ENCODE data around the gene PRDM16.

The PRDM16 gene

GRCh38 chr1:3461238-3461933, 392.4 kb downstream of the PRDM16 start:
- DNase-seq, result no peak

- no peak for DNase-seq
Observed at GRCh38 chr1:3461934-3462275, 392.9 kb downstream of the PRDM16 start.

DNA sequence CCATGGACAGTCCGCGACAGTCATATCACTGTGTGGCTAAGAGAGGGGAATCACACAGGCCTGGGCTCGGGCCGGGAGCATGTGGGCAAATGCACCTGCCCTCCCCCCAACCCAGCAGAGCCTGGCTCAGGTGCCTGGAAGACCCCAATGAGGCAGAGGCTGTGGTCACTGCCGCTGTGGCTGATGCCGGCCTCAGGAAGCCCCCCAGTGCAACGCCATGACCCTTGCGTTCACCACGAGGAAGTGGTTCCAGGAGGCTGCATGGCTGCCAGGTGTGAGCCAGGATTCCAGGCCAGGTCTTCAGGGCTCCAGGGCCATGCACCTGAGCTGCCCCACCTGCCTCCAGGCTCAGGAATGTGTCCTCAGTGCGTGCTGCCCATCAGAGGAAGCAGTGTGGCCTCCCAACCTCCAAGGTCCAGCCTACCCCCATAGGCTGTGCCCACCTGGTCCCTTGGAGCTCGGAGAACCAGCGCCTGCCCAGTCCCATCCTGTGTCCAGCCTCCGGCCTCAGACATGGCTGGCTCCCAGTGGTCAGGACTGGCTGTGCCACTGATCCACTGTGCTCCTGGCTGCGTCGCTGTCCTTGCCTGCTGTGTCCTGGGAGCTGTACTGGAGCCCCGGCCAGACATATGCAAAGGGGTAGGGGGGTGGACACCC, 393.5 kb downstream of the PRDM16 start:
- DNase-seq, result no peak

- DNase-seq, result no peak
Observed at GRCh38 chr1:3463013-3463385, 394.0 kb downstream of the PRDM16 start.

GRCh38 chr1:3463408-3463863, 394.4 kb downstream of the PRDM16 start:
- DNase-seq, result no peak

DNA sequence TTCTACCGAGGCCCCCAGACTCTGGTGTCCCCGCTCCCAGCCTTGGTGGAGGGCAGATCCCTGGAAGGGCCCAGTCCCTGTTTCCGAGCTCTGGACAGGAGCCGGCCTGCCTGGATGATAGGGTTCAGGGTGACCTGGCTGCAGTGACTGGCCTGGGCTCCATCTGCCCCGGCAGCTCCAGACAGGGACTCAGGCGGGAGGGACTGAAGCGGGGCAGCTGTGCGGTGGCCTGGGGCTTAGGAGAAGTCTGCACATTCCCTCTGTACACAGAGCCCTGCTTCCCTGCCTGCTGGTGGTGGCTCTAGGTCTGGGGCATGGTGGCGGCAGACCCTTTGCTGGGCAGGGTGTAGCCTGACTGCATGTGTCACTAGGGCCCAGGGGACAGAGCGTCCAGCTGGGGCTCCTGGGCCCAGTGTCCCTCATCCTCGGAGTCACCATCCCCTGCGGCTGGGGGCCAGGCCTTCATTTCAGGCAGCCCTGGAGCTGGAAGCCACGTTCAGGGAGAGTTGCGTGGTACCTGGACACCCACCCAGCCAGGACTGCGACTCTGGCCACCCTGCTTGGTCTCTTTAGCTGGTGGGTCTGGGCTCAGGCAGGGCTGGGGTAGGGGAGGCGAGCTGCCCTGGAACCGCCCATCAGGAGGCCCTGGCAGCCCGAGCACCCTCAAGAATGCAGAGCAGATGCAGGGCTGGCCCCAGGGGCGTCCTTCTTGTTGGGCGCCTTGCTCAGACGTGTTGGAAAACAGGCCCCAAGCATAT, 395.1 kb downstream of the PRDM16 start:
- no peak for DNase-seq

- DNase-seq, result no peak
Observed at GRCh38 chr1:3464649-3465025, 395.6 kb downstream of the PRDM16 start.

DNA sequence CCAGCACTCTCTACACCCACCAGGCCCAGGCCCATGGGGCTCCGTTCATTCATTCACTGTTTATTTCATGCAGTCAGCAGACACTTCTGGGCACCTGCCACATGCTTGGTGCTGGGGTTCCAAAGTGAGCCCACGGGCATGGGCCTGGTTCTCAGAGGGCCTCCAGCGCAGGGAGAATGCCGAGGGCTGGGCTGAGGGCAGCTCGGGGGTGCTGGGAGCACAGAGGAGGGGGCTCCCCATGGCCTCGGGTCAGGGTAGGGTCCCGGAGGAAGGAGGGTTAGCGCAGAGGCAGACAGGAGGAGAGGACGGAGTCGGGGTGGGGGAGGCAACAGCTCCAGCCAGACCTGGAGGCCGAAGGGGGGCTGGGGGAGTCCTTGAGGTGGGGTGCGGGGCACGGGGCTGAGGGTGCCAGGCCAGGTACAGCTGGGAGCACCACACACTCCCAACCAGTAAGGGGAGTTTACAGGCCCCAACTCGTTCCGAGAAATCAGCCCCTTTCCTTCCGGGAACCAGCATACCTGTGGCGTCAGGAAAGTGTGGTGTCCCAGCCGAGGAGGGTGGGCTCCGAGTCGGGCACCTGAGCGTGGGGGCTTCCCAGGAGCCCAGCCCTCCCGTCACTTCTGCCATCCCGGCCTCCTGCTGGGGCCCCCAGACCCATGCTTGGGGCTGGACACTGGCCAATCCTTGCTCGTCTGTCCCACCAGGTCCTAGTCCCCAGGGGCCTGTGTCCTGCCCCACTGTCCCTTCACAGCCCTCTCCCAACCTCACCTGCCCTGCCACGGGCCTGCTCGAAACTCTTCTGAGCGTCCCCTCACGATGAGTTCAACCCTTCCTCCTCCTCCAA, 396.3 kb downstream of the PRDM16 start:
- DNase-seq, result no peak

GRCh38 chr1:3465935-3466321, 396.9 kb downstream of the PRDM16 start:
- DNase-seq, result no peak

DNA sequence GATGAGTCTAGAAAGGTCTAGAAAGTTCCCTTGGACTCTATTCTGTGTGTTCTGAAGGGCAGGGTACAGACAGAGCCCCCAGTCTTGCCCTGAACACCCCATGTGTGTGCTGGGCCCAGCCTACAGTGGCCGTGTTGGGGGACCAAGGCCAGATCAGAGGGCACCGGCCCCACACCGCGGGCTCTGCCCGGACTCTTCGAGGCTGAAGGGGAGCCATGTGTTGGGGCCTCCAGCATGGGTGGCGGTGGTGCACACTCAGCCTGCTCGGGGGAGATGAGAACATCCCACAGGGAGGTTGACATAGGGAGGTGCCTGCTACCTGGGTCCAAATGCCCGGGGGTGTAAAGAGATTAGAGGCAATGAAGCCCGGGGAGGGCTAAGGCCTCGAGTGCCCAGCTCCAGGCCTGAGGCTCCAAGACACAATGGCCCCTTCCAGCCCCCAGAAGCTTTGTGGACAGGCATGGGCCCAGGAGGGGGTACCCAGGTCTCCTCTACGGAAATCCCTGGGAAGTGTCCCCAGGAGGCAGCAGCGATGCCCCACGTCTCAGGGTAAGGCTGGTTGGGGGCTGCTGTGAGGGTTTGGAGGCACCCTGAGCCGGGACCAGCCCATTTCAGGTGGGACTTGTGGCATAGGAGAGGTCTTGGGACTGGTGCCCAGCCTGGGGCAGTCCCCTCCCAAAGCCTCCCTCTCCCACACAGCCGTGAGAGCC, 397.5 kb downstream of the PRDM16 start:
- no peak for DNase-seq

- no peak for DNase-seq
Observed at GRCh38 chr1:3467096-3468036, 398.4 kb downstream of the PRDM16 start.

DNA sequence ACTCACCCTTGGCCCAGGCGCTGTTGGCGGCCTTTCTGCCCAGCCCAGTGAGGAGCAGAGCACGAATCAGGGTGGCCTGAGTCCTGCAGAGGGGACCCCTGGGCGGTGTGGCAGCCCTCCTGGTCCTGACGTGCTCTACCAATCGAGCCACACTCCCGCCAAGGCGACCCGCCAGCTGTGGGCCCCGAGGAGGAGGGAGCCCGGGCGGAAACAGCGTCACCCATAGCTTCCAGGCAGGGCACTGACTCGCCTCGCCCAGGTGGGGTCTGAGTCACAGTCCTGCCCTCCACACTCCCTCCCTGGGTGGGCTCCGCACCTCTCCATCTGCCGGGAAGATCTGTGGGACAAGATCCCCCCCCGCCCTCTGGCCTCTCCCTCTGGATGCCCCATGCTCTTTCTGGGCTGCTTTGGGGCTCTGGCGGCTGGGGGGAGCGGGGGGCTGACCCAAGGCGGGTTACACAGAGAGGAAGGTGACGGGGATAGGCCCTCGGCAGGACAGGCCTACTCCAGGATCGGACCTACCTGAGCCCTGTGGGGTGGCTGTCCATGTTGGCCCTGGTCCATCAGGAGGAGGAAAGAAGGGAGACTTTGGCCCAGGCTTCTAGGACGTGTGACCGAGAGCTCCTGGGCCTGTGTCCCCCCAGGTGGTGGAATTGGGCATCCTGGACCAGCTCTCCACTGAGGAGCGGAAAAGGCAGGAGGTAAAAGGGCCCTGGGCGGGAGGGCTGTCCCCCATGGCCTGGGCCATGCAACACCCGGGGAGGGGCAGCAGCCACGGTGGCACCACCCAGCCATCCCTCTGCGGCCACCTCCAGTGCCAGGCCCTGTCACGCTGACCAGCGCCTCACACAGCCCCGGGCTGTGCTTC, 399.5 kb downstream of the PRDM16 start:
- DNase-seq, result no peak

GRCh38 chr1:3469104-3469848, 400.3 kb downstream of the PRDM16 start:
- no peak for DNase-seq

GRCh38 chr1:3469849-3470649, 401.0 kb downstream of the PRDM16 start:
- DNase-seq, result no peak

- no peak for DNase-seq
Observed at GRCh38 chr1:3470650-3471355, 401.8 kb downstream of the PRDM16 start.

DNA sequence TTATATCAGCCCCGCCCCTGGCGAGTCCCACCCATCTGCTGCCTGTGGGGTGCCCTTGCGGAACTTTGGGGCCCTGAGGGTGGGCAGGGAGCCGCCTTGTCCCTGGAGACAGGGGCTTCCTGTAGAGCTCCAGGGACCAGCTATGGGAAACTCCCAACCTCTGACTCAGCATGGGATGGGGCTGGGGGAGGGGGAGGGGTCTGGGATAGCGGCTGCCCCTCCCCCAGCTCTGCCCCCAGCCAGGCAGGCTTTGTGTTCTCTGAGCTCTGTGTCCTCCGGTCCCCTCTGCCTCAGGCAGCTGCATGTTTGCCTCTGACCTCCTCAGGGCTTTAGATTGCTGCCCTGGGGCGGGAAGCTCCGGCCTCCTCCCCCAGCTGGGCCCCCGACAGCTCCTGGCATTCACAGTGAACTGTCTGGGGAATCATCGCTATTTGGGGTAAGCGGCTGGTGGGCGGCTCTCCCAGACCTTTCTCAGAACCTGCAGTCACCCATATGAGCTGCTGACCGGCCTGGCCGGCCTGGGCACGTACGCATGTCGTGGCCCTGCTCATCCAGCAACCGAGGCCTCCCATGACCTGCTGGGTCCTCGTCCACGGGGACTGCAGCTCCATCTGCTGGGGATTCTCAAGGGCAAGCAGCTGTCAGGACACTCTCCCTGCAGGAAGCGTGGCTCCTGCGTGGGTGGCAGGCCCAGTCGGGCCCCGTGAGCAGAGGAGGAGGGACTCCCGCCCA, 402.5 kb downstream of the PRDM16 start:
- no peak for DNase-seq
